Measurements from ENCODE around the gene FBLN1.

- TF ChIP-seq CTCF (conservative IDR thresholded peaks at IDR 0.05) (no peak), EZH2 (IDR thresholded peaks at IDR 0.05; ENCODE audit: low read depth) (no peak)
These were observed 33.2 kb upstream of the FBLN1 start for GRCh38 chr22:45469281-45470073.

Data from PC-9 (cell line).